GM23248 (cell line): Measurements from ENCODE around the gene CAPN2. TPM values are rescaled to one million over a fixed set of nuclear protein-coding genes. Genes with fewer than 3 reads are reported as not detected.

Source experiments
- DNase-seq: peaks from one replicate; pipeline ENCODE4 v3.0.0-alpha.2; 2015
- H2AFZ ChIP-seq: fragments of 200-600 bp; sonication (generic); 2 replicates; pipeline ENCODE4 v1.6.1; 2016; ENCODE audit warnings: antibody characterized with exemption
- H3F3A ChIP-seq: fragments of 200-600 bp; sonication (generic); 2 replicates; pipeline ENCODE4 v1.6.1; 2016; ENCODE audit warnings: mild to moderate bottlenecking, antibody characterized with exemption, mixed run types; ENCODE audit not compliant: insufficient read depth
- H3K27ac ChIP-seq: fragments of 200-600 bp; sonication (generic); 2 replicates; pipeline ENCODE4 v1.5.1; 2016; ENCODE audit warnings: mild to moderate bottlenecking
- H3K27me3 ChIP-seq: fragments of 200-600 bp; sonication (generic); replicated peaks from 2 replicates; pipeline ENCODE4 v1.6.1; 2016; ENCODE audit warnings: mild to moderate bottlenecking; ENCODE audit not compliant: insufficient read depth
- H3K36me3 ChIP-seq: fragments of 200-600 bp; sonication (generic); 2 replicates; pipeline ENCODE4 v1.6.1; 2016; ENCODE audit warnings: low read depth, mild to moderate bottlenecking
- H3K4me1 ChIP-seq: fragments of 200-600 bp; sonication (generic); 2 replicates; pipeline ENCODE4 v1.6.1; 2016; ENCODE audit warnings: mild to moderate bottlenecking; ENCODE audit not compliant: insufficient read depth
- H3K4me2 ChIP-seq: fragments of 200-600 bp; sonication (generic); one replicate; pipeline ENCODE4 v1.6.1; 2016; ENCODE audit warnings: mild to moderate bottlenecking; ENCODE audit not compliant: unreplicated experiment
- H3K4me3 ChIP-seq: fragments of 200-600 bp; sonication (generic); 2 replicates; pipeline ENCODE4 v1.5.1; 2016; ENCODE audit warnings: mild to moderate bottlenecking
- H3K79me2 ChIP-seq: fragments of 200-600 bp; sonication (generic); 2 replicates; pipeline ENCODE4 v1.6.1; 2016; ENCODE audit warnings: mild to moderate bottlenecking; ENCODE audit not compliant: insufficient read depth
- H3K9ac ChIP-seq: fragments of 200-600 bp; sonication (generic); 2 replicates; pipeline ENCODE4 v1.6.1; 2016; ENCODE audit warnings: mild to moderate bottlenecking
- H3K9me2 ChIP-seq: fragments of 200-600 bp; sonication (generic); 2 replicates; pipeline ENCODE4 v1.6.1; 2016; ENCODE audit warnings: mixed run types, mild to moderate bottlenecking, moderate library complexity; ENCODE audit not compliant: insufficient read depth
- H3K9me3 ChIP-seq: fragments of 200-600 bp; sonication (generic); one replicate; pipeline ENCODE4 v1.6.1; 2017; ENCODE audit warnings: low read depth
- H4K20me1 ChIP-seq: fragments of 200-600 bp; sonication (generic); 2 replicates; pipeline ENCODE4 v1.6.0; 2016; ENCODE audit not compliant: insufficient read depth
- EZH2 ChIP-seq: fragments of 200-600 bp; sonication (generic); IDR thresholded peaks from 2 replicates; pipeline ENCODE4 v1.6.1; 2018; ENCODE audit warnings: antibody characterized with exemption, mild to moderate bottlenecking; ENCODE audit not compliant: insufficient read depth, poor library complexity, severe bottlenecking
- EZH2phosphoT487 ChIP-seq: fragments of 200-600 bp; sonication (generic); IDR thresholded peaks from 2 replicates; pipeline ENCODE4 v1.6.1; 2018; ENCODE audit warnings: antibody characterized with exemption, moderate library complexity, mild to moderate bottlenecking, low read depth; ENCODE audit not compliant: insufficient read depth
- WGBS, 2 experiments: methylation state at CpG; one replicate each; pipeline ENCODE4 v1.1.6; 2015 to 2017; ENCODE audit warnings: low lambda C conversion rate in 2 of 2, low coverage in 1 of 2; ENCODE audit errors: missing lambda C conversion rate in 2 of 2; 5-methylcytosine and 5-hydroxymethylcytosine counted together
- in situ Hi-C: fragments of 300-500 bp; cut with MboI; formaldehyde crosslinking; loops from 2 replicates; pipeline ENCODE4 v1.15.0; 2020
- polyA plus RNA-seq: library from polyadenylated mRNA; unstranded; fragments of >200 nt; fragmentation: Nextera tagmentation; extraction: Ambion mirVana; gene quantifications from 2 replicates; pipeline ENCODE4 v1.2.1, GENCODE V29; 2016
- small RNA-seq: library from RNA; depleted of rRNA; stranded (forward); fragments of <200 nt; gene quantifications from one replicate; pipeline ENCODE3, GENCODE V24; 2014; ENCODE audit warnings: low read depth, low replicate concordance
- total RNA-seq: library from RNA; depleted of rRNA; stranded (reverse); fragments of >200 nt; shearing (Covaris generic); gene quantifications from 2 replicates; pipeline ENCODE4 v1.2.3, GENCODE V29; 2014; rRNA removed

CAPN2 gene
- total and polyA plus RNA-seq, 2 experiments from 2014 or later: 214 to 261 TPM

GRCh38 chr1:223820971-223821370 is 108.6 kb downstream of the CAPN2 start:
- Histone ChIP-seq H3K9me2 (no peaks in the 10 kb centered on the region), H3K9me3 (no peaks in the 10 kb centered on the region), H2AFZ (peak overlapping the region; percentile 30), H3K27ac (peak overlapping the region; percentile 54), H3K79me2 (peaks cover 86% of the 10 kb centered on the region), H4K20me1 (peaks cover 7% of the 10 kb centered on the region; the same call in 1 of the 2 replicates), H3K36me3 (0 out of 2 replicates have a peak, but pooled peaks cover 4% of the 10 kb centered on the region), H3K4me3 (peak overlapping the region; percentile 30; the same call in 1 of the 2 replicates), H3K27me3 (no peaks in the 10 kb centered on the region), H3F3A (peaks cover 15% of the 10 kb centered on the region), H3K9ac (peak overlapping the region; percentile 53), H3K4me1 (peaks cover 32% of the 10 kb centered on the region), H3K4me2 (peak overlapping the region; percentile 44)
- TF ChIP-seq EZH2: no peak
- no peak for TF ChIP-seq EZH2phosphoT487
- in situ Hi-C loops: no loop called here
- peak; percentile 27 for DNase-seq
- WGBS, 2 experiments: 55 to 59% methylated on average over 11 of the region's 11 CpGs

GRCh38 chr1:223824287-223824686 is 111.9 kb downstream of the CAPN2 start:
- Histone ChIP-seq H3K36me3 (no peaks in the 10 kb centered on the region; the same call in 1 of the 2 replicates), H4K20me1 (peaks cover 8% of the 10 kb centered on the region; the same call in 1 of the 2 replicates), H3F3A (peaks cover 23% of the 10 kb centered on the region), H3K9me3 (no peaks in the 10 kb centered on the region), H3K27ac (no peak overlapping the region), H3K79me2 (peaks cover 92% of the 10 kb centered on the region), H3K9ac (no peak overlapping the region), H3K9me2 (no peaks in the 10 kb centered on the region), H3K4me3 (no peak overlapping the region), H3K4me2 (no peak overlapping the region), H3K27me3 (no peaks in the 10 kb centered on the region), H2AFZ (no peak overlapping the region), H3K4me1 (peaks cover 29% of the 10 kb centered on the region)
- no peak for DNase-seq
- in situ Hi-C loops: no loop called here
- WGBS, 2 experiments: 85 to 87% methylated on average over 9 of the region's 9 CpGs
- TF ChIP-seq EZH2 (no peak), EZH2phosphoT487 (no peak)

- no peak overlapping the region for H3K4me3 ChIP-seq
These were observed 112.4 kb downstream of the CAPN2 start for GRCh38 chr1:223824712-223825111.

More at GRCh38 chr1:223824712-223825111, 112.4 kb downstream of the CAPN2 start:
- TF ChIP-seq EZH2 (no peak), EZH2phosphoT487 (no peak)
- peaks cover 8% of the 10 kb centered on the region; the same call in 1 of the 2 replicates for H4K20me1 ChIP-seq
- no peaks in the 10 kb centered on the region for H3K9me2 ChIP-seq
- no peaks in the 10 kb centered on the region for H3K27me3 ChIP-seq
- peaks cover 21% of the 10 kb centered on the region for H3F3A ChIP-seq
- no peak overlapping the region for H3K4me2 ChIP-seq
- peaks cover 92% of the 10 kb centered on the region for H3K79me2 ChIP-seq
- no peak overlapping the region for H3K9ac ChIP-seq
- no peak overlapping the region for H3K27ac ChIP-seq
- no peaks in the 10 kb centered on the region for H3K9me3 ChIP-seq
- no peak for DNase-seq
- no peak overlapping the region for H2AFZ ChIP-seq
- H3K4me1 ChIP-seq: peaks cover 25% of the 10 kb centered on the region
- WGBS, 2 experiments: 89 to 92% methylated on average over 4 of the region's 4 CpGs
- H3K36me3 ChIP-seq: no peaks in the 10 kb centered on the region; the same call in 1 of the 2 replicates
- in situ Hi-C loops: no loop called here

Small RNA genes within 50 kb of the gene (small RNA-seq; reads per million reads assigned to genes)
- gene RNU6-1248P: not detected

Other genes with a start within 250 kb of the CAPN2 start
- 0.25 TPM in 1 of 2 replicates, not detected in the other for gene CAPN8, start 46.8 kb upstream of the CAPN2 start, total RNA-seq
- not detected in 2 replicates for gene CAPN8, start 46.8 kb upstream of the CAPN2 start, polyA plus RNA-seq
- 16.9 and 18.2 TPM in 2 replicates for gene TP53BP2, start 133.4 kb downstream of the CAPN2 start, total RNA-seq
- gene TP53BP2, start 133.4 kb downstream of the CAPN2 start, polyA plus RNA-seq: 8.3 and 9.2 TPM in 2 replicates